HEK293 (cell line): ENCODE results near the gene LGALS1.

ENCODE experiments used
- CTCF ChIP-seq: fragments of 450-650 bp; formaldehyde crosslinking; IDR thresholded peaks from 2 replicates; pipeline ENCODE4 v1.5.1; 2016; ENCODE audit warnings: missing biosample characterization, missing genetic modification characterization
- FEZF1 ChIP-seq: fragments of 450-650 bp; formaldehyde crosslinking; IDR thresholded peaks from 2 replicates; pipeline ENCODE4 v1.5.1; 2016; ENCODE audit warnings: missing biosample characterization, missing genetic modification characterization
- GLI4 ChIP-seq: fragments of 450-650 bp; formaldehyde crosslinking; IDR thresholded peaks from 2 replicates; pipeline ENCODE4 v1.5.1; 2016; ENCODE audit warnings: missing biosample characterization, missing genetic modification characterization
- YY1 ChIP-seq: fragments of 450-650 bp; formaldehyde crosslinking; IDR thresholded peaks from 2 replicates; pipeline ENCODE4 v1.5.1; 2018; ENCODE audit warnings: missing biosample characterization, missing genetic modification characterization
- ZBTB7A ChIP-seq: fragments of 450-650 bp; formaldehyde crosslinking; IDR thresholded peaks from 2 replicates; pipeline ENCODE4 v1.5.1; 2016; ENCODE audit warnings: low read depth, missing biosample characterization, missing genetic modification characterization
- ZNF10 ChIP-seq: fragments of 450-650 bp; formaldehyde crosslinking; IDR thresholded peaks from 2 replicates; pipeline ENCODE4 v1.5.1; 2017; ENCODE audit warnings: missing biosample characterization, missing genetic modification characterization
- ZNF114 ChIP-seq: fragments of 450-650 bp; formaldehyde crosslinking; IDR thresholded peaks from 2 replicates; pipeline ENCODE4 v1.5.0; 2017; ENCODE audit warnings: missing biosample characterization, missing genetic modification characterization
- ZNF155 ChIP-seq: fragments of 450-650 bp; formaldehyde crosslinking; IDR thresholded peaks from 2 replicates; pipeline ENCODE4 v1.5.1; 2016; ENCODE audit warnings: missing biosample characterization, missing genetic modification characterization
- ZNF211 ChIP-seq: fragments of 450-650 bp; formaldehyde crosslinking; IDR thresholded peaks from 2 replicates; pipeline ENCODE4 v1.5.1; 2016; ENCODE audit warnings: low read depth, missing biosample characterization, missing genetic modification characterization
- ZNF350 ChIP-seq: fragments of 450-650 bp; formaldehyde crosslinking; IDR thresholded peaks from 2 replicates; pipeline ENCODE4 v1.5.0; 2017; ENCODE audit warnings: missing biosample characterization, mild to moderate bottlenecking, missing genetic modification characterization
- ZNF391 ChIP-seq: fragments of 450-650 bp; formaldehyde crosslinking; IDR thresholded peaks from 2 replicates; pipeline ENCODE4 v1.5.1; 2016; ENCODE audit warnings: low read depth, missing biosample characterization, missing genetic modification characterization, borderline replicate concordance
- ZNF596 ChIP-seq: fragments of 450-650 bp; IDR thresholded peaks from 2 replicates; pipeline ENCODE4 v1.5.0; 2018; ENCODE audit warnings: missing biosample characterization, mild to moderate bottlenecking, missing genetic modification characterization, moderate library complexity
- ZNF704 ChIP-seq: fragments of 450-650 bp; formaldehyde crosslinking; IDR thresholded peaks from 2 replicates; pipeline ENCODE4 v1.5.1; 2016; ENCODE audit warnings: missing biosample characterization, missing genetic modification characterization

- TF ChIP-seq CTCF (no peak), ZNF704 (no peak), ZNF114 (tag by site-specific recombination) (no peak), ZBTB7A (tag by site-specific recombination) (no peak), ZNF596 (tag by site-specific recombination) (no peak), ZNF350 (no peak), FEZF1 (tag by site-specific recombination) (no peak), ZNF155 (no peak), ZNF391 (tag by site-specific recombination) (no peak), ZNF10 (tag by site-specific recombination) (no peak), YY1 (tag by site-specific recombination) (no peak), ZNF211 (tag by site-specific recombination) (no peak), GLI4 (tag by site-specific recombination) (no peak)
These were observed 17.8 kb upstream of the LGALS1 start for GRCh38 chr22:37657590-37658132.
